ES-I3 (cell line): ENCODE measurements around the gene HAUS7.
A peak's percentile ranks its signal among the peaks of the same experiment; 100 is the strongest.

ENCODE experiments used
- H3K36me3 ChIP-seq: 2 replicates; pipeline ENCODE4 v1.6.1; 2013; ENCODE audit warnings: mild to moderate bottlenecking, low read length, control low read depth, moderate library complexity; ENCODE audit not compliant: insufficient read depth
- H3K4me1 ChIP-seq: 2 replicates; pipeline ENCODE4 v1.6.1; 2013; ENCODE audit warnings: mild to moderate bottlenecking, control low read depth, low read length; ENCODE audit not compliant: insufficient read depth
- H3K9ac ChIP-seq: 2 replicates; pipeline ENCODE4 v1.6.1; 2013; ENCODE audit warnings: low read depth, mild to moderate bottlenecking, low read length, moderate library complexity
- H3K9me3 ChIP-seq: 2 replicates; pipeline ENCODE4 v1.6.1; 2013; ENCODE audit warnings: mild to moderate bottlenecking, low read length, moderate library complexity; ENCODE audit not compliant: control insufficient read depth, insufficient read depth

HAUS7 gene

GRCh38 chrX:153505361-153505760, 35.0 kb upstream of the HAUS7 start:
- Histone ChIP-seq H3K9ac (no peak overlapping the region), H3K9me3 (no peaks in the 10 kb centered on the region), H3K36me3 (no peaks in the 10 kb centered on the region), H3K4me1 (no peaks in the 10 kb centered on the region; the same call in 1 of the 2 replicates)

- Histone ChIP-seq H3K36me3 (no peaks in the 10 kb centered on the region), H3K4me1 (no peaks in the 10 kb centered on the region; the same call in 1 of the 2 replicates), H3K9me3 (no peaks in the 10 kb centered on the region), H3K9ac (no peak overlapping the region)
These were observed 34.2 kb upstream of the HAUS7 start for GRCh38 chrX:153504445-153505016.

GRCh38 chrX:153502796-153503195, 32.4 kb upstream of the HAUS7 start:
- Histone ChIP-seq H3K9me3 (no peaks in the 10 kb centered on the region), H3K9ac (no peak overlapping the region), H3K4me1 (no peaks in the 10 kb centered on the region; the same call in 1 of the 2 replicates), H3K36me3 (no peaks in the 10 kb centered on the region)

DNA sequence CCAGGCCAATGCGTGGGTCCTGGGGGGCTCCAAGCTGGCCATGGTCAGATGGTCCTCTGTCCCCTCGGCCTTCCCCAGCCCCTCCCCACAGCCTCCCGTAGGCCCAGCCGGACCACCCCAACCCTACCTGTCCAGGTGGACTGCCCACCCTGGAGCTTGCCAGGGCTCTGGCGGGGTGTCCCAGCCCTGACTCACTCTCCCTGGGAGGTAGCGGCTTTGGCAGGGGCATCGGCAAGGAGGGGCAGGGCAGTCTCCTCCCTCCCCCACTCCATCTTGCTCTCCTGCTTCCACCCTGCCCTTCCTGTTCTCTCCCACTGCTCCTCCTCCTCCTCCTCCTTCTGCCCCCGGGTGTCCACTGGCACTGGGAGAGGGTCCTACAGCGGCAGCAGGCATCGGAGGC, 31.8 kb upstream of the HAUS7 start:
- Histone ChIP-seq H3K9me3 (no peaks in the 10 kb centered on the region), H3K36me3 (no peaks in the 10 kb centered on the region), H3K9ac (no peak overlapping the region)

DNA sequence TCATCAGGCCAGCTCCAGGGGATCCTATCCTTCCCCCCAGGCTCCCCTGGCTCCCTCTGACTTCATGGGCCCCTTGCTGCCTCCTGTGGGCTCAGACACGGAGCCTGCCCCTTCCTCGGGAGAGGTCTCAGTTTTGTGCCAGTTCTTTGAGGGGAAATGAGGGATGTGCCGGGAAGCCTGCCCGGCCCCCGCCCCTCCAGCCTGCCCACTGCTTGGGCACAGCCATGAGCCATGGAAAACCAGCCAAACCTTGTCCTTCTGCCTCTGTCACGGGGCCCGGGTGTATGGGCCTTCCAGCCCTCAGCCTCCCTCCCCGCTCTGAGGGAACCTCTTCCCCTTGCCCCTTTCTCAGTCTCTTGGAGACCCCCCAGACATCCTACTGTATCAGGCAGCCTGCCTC, 31.2 kb upstream of the HAUS7 start:
- no peaks in the 10 kb centered on the region for H3K9me3 ChIP-seq
- no peaks in the 10 kb centered on the region; the same call in 1 of the 2 replicates for H3K4me1 ChIP-seq
- no peak overlapping the region for H3K9ac ChIP-seq
- H3K36me3 ChIP-seq, result no peaks in the 10 kb centered on the region

More for the DNA sequence above, 31.8 kb upstream of the HAUS7 start:
- H3K4me1 ChIP-seq, result no peaks in the 10 kb centered on the region; the same call in 1 of the 2 replicates

DNA sequence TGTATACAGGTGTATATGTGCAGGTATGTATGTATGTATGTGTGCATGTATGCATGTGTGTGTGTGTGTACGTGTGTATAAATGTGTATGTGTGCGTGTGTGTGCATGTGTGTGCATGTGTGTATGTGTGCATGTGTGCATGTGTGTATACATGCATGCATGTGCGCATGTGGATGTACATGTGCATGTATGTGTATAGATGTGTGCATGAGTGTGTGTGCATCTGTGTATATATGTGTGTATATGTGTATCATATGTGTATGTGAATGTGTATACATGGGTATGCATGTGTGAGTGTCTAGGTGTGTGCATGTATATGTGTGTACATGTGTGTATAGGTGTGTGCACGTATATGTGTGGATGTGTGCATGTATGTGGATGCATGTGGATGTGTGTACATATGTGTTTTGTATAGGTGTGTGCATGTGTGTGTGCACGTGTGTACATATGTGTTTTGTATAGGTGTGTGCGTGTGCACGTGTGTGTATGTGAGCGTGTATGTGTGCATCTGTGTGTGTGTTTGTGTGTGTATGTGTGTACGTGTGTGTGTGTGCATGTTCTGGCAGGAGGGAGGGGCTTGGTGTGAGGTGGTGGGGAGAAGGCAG, 30.4 kb upstream of the HAUS7 start:
- Histone ChIP-seq H3K9me3 (no peaks in the 10 kb centered on the region), H3K9ac (no peak overlapping the region), H3K4me1 (no peaks in the 10 kb centered on the region; the same call in 1 of the 2 replicates), H3K36me3 (no peaks in the 10 kb centered on the region)

- Histone ChIP-seq H3K9ac (no peak overlapping the region), H3K9me3 (no peaks in the 10 kb centered on the region), H3K36me3 (no peaks in the 10 kb centered on the region), H3K4me1 (peaks cover 5% of the 10 kb centered on the region; the same call in 1 of the 2 replicates)
These were observed 29.5 kb upstream of the HAUS7 start for GRCh38 chrX:153499876-153500275.

- no peaks in the 10 kb centered on the region for H3K9me3 ChIP-seq
- H3K4me1 ChIP-seq, result peaks cover 7% of the 10 kb centered on the region; the same call in 1 of the 2 replicates
- H3K9ac ChIP-seq, result no peak overlapping the region
- no peaks in the 10 kb centered on the region for H3K36me3 ChIP-seq
These were observed 29.0 kb upstream of the HAUS7 start for GRCh38 chrX:153499341-153499740.

DNA sequence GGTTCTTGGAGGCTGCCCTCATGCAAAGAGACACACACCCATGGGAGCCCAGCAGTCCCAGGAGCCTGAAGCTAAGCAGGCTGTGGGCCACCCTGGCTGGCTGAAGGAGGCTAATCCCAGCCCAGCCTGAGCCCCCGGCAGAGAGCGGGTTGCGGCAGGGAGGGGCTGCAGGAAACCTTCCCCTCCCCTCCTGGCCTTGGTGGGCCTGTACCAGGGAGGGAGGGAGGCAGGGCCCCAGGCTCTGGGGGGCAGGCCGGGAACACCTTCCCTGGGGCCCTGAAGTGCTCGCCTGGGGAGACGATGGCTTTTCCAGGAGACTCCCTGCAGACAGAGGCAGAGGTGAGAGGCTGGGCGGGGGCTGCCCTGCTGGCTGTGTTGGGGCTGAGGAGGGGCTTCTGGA, 28.1 kb upstream of the HAUS7 start:
- Histone ChIP-seq H3K36me3 (no peaks in the 10 kb centered on the region), H3K4me1 (peaks cover 12% of the 10 kb centered on the region; the same call in 1 of the 2 replicates), H3K9ac (no peak overlapping the region), H3K9me3 (no peaks in the 10 kb centered on the region)

DNA sequence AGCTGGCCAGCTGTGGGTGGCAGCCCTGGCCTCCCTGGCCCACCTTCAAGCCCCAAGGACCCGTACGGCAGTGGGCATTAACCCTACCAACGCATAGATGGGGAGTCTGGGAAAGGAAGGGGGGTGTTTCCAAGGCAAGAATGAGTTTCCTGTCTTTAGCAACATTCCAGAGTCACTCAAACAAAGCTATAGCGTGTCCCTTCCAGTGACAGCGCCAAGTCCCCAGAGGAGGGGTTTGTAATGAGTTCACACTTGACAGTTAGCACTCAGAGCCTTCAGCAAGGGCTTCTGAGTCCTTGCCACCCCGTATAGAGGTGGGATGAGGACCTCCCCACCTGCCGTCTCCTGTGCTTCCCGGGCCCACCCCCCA, 26.2 kb upstream of the HAUS7 start:
- no peaks in the 10 kb centered on the region for H3K36me3 ChIP-seq
- no peaks in the 10 kb centered on the region for H3K9me3 ChIP-seq
- peak overlapping the region; percentile 18; the same call in 1 of the 2 replicates for H3K9ac ChIP-seq
- peaks cover 26% of the 10 kb centered on the region; the same call in 1 of the 2 replicates for H3K4me1 ChIP-seq

GRCh38 chrX:153495903-153496589, 25.7 kb upstream of the HAUS7 start:
- no peaks in the 10 kb centered on the region for H3K9me3 ChIP-seq
- H3K4me1 ChIP-seq, result peaks cover 30% of the 10 kb centered on the region; the same call in 1 of the 2 replicates
- peak overlapping the region; percentile 18; the same call in 1 of the 2 replicates for H3K9ac ChIP-seq
- H3K36me3 ChIP-seq, result no peaks in the 10 kb centered on the region

- Histone ChIP-seq H3K36me3 (no peaks in the 10 kb centered on the region), H3K9me3 (no peaks in the 10 kb centered on the region), H3K4me1 (peaks cover 30% of the 10 kb centered on the region; the same call in 1 of the 2 replicates), H3K9ac (peak overlapping the region; percentile 28; the same call in 1 of the 2 replicates)
These were observed 25.0 kb upstream of the HAUS7 start for GRCh38 chrX:153495362-153495751.

DNA sequence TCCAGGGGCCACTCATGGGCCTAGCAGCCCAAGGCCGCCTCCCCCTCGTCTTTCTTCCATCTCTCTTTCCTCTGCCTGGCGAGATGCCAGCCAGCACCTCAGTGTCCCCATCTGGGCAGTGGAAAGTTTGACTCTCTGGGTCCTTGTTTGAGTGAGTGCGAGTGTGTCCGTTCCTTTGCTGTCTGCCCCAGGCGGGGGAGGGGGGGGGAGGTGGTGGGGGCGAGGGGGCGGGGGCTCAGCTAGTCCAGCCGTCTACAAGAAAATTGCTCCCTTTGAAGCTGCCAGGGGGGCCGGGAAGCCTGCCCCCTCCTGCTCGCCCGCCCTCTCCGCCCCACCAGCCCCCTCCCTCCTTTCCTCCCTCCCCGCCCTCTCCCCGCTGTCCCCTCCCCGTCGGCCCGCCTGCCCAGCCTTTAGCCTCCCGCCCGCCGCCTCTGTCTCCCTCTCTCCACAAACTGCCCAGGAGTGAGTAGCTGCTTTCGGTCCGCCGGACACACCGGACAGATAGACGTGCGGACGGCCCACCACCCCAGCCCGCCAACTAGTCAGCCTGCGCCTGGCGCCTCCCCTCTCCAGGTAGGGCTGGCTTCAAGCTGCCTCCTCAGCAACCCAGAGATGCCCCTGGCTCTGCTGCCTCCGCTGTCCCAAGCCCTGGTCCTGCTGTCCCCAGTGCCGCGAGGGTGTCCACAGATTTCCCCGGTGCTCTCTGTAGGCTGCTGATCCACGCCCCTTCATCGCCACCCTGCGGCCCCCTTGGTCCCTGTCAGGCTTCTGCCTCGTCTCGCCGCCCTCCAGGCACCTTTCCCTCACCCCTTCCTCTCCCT, 24.4 kb upstream of the HAUS7 start, which contains the start of gene BGN:
BGN (plus strand) TSS at position 440 of the 821 bp plus-strand sequence. CDS start 9,652 bp downstream, outside the sequence.
- H3K4me1 ChIP-seq, result peaks cover 30% of the 10 kb centered on the region; the same call in 1 of the 2 replicates
- peak within 1 kb of the TSS; percentile 28; the same call in 1 of the 2 replicates for H3K9ac ChIP-seq
- H3K36me3 ChIP-seq, result no peaks in the 10 kb centered on the region
- H3K9me3 ChIP-seq, result no peaks in the 10 kb centered on the region

- no peaks in the 10 kb centered on the region for H3K9me3 ChIP-seq
- H3K9ac ChIP-seq, result no peak overlapping the region
- peaks cover 30% of the 10 kb centered on the region; the same call in 1 of the 2 replicates for H3K4me1 ChIP-seq
- H3K36me3 ChIP-seq, result no peaks in the 10 kb centered on the region
These were observed 23.7 kb upstream of the HAUS7 start for GRCh38 chrX:153494061-153494460.
